Duodenal mucosa (tissue), 2 donors: ENCODE results near the gene SMAD6.

Experiments used
- H3K27ac ChIP-seq: one replicate; pipeline ENCODE4 v1.7.0; 2013; ENCODE audit warnings: low read depth, low read length
- H3K27me3 ChIP-seq, 2 donors: one replicate each; pipeline ENCODE4 v1.7.0; 2013; ENCODE audit warnings: low read length in 2 of 2, control low read depth in 1 of 2; ENCODE audit not compliant: insufficient read depth in 2 of 2, control insufficient read depth in 1 of 2
- H3K36me3 ChIP-seq, 2 donors: one replicate each; pipeline ENCODE4 v1.7.0; 2013; ENCODE audit warnings: low read length in 2 of 2, control low read depth in 1 of 2; ENCODE audit not compliant: insufficient read depth in 2 of 2, control insufficient read depth in 1 of 2
- H3K4me1 ChIP-seq, 2 donors: one replicate each; pipeline ENCODE4 v1.7.0; 2013; ENCODE audit warnings: low read length in 2 of 2, control low read depth in 1 of 2; ENCODE audit not compliant: insufficient read depth in 2 of 2, control insufficient read depth in 1 of 2
- H3K4me3 ChIP-seq, 2 donors: one replicate each; pipeline ENCODE4 v1.7.0; 2013; ENCODE audit warnings: low read length in 2 of 2, low read depth in 1 of 2
- H3K9ac ChIP-seq, 2 donors: one replicate each; pipeline ENCODE4 v1.7.0; 2013; ENCODE audit warnings: low read length in 2 of 2, low read depth in 1 of 2
- H3K9me3 ChIP-seq, 2 donors: one replicate each; pipeline ENCODE4 v1.7.0; 2013; ENCODE audit warnings: low read length in 2 of 2, control low read depth in 1 of 2; ENCODE audit not compliant: control insufficient read depth in 1 of 2

The SMAD6 gene

GRCh38 chr15:66739287-66739686 is 37.3 kb downstream of the SMAD6 start:
- H3K4me1 ChIP-seq: peaks cover 10 to 12% of the 10 kb centered on the region in 2 donors

GRCh38 chr15:66740802-66741201 is 38.8 kb downstream of the SMAD6 start:
- Histone ChIP-seq H3K36me3 (no peaks in the 10 kb centered on the region), H3K9me3 (no peaks in the 10 kb centered on the region), H3K4me3 (no peak overlapping the region), H3K9ac (no peak overlapping the region), H3K27ac (no peak overlapping the region), H3K4me1 (peaks cover 21 to 23% of the 10 kb centered on the region in 2 donors), H3K27me3 (no peaks in the 10 kb centered on the region)

More at GRCh38 chr15:66739287-66739686, 37.3 kb downstream of the SMAD6 start:
- Histone ChIP-seq H3K27ac (no peak overlapping the region), H3K4me3 (no peak overlapping the region), H3K9ac (no peak overlapping the region), H3K9me3 (no peaks in the 10 kb centered on the region), H3K36me3 (no peaks in the 10 kb centered on the region), H3K27me3 (no peaks in the 10 kb centered on the region)

- H3K27ac ChIP-seq: no peak overlapping the region
These were observed 39.6 kb downstream of the SMAD6 start for GRCh38 chr15:66741646-66742045.

GRCh38 chr15:66742286-66742685 is 40.2 kb downstream of the SMAD6 start:
- Histone ChIP-seq H3K9me3 (no peaks in the 10 kb centered on the region), H3K4me1 (peaks cover 24 to 26% of the 10 kb centered on the region in 2 donors), H3K27ac (no peak overlapping the region), H3K4me3 (no peak overlapping the region), H3K27me3 (no peaks in the 10 kb centered on the region), H3K36me3 (no peaks in the 10 kb centered on the region), H3K9ac (no peak overlapping the region)

More at GRCh38 chr15:66741646-66742045, 39.6 kb downstream of the SMAD6 start:
- peaks cover 24 to 26% of the 10 kb centered on the region in 2 donors for H3K4me1 ChIP-seq
- H3K9me3 ChIP-seq: no peaks in the 10 kb centered on the region
- no peak overlapping the region for H3K9ac ChIP-seq
- no peaks in the 10 kb centered on the region for H3K36me3 ChIP-seq
- no peak overlapping the region for H3K4me3 ChIP-seq
- no peaks in the 10 kb centered on the region for H3K27me3 ChIP-seq

GRCh38 chr15:66743204-66743603 is 41.2 kb downstream of the SMAD6 start:
- Histone ChIP-seq H3K27me3 (no peaks in the 10 kb centered on the region), H3K27ac (no peak overlapping the region), H3K4me3 (no peak overlapping the region), H3K4me1 (peaks cover 27 to 33% of the 10 kb centered on the region in 2 donors), H3K9ac (no peak overlapping the region), H3K36me3 (no peaks in the 10 kb centered on the region), H3K9me3 (no peaks in the 10 kb centered on the region)

GRCh38 chr15:66743703-66744536 is 41.9 kb downstream of the SMAD6 start:
- Histone ChIP-seq H3K4me3 (peak overlapping the region in 1 of 2 donors; percentile 10), H3K9me3 (no peaks in the 10 kb centered on the region), H3K27me3 (no peaks in the 10 kb centered on the region), H3K27ac (no peak overlapping the region), H3K4me1 (peaks cover 27 to 33% of the 10 kb centered on the region in 2 donors), H3K36me3 (no peaks in the 10 kb centered on the region), H3K9ac (no peak overlapping the region)

GRCh38 chr15:66744610-66745279 is 42.7 kb downstream of the SMAD6 start:
- Histone ChIP-seq H3K36me3 (no peaks in the 10 kb centered on the region), H3K9me3 (no peaks in the 10 kb centered on the region), H3K27me3 (no peaks in the 10 kb centered on the region), H3K4me3 (peak overlapping the region in 1 of 2 donors; percentile 10), H3K27ac (no peak overlapping the region), H3K9ac (no peak overlapping the region), H3K4me1 (peaks cover 27 to 33% of the 10 kb centered on the region in 2 donors)

GRCh38 chr15:66745530-66746230 is 43.6 kb downstream of the SMAD6 start:
- Histone ChIP-seq H3K4me3 (no peak overlapping the region), H3K9me3 (no peaks in the 10 kb centered on the region), H3K27me3 (no peaks in the 10 kb centered on the region), H3K4me1 (peaks cover 25 to 27% of the 10 kb centered on the region in 2 donors), H3K27ac (no peak overlapping the region), H3K9ac (no peak overlapping the region), H3K36me3 (no peaks in the 10 kb centered on the region)

- H3K4me1 ChIP-seq: peaks cover 25 to 31% of the 10 kb centered on the region in 2 donors
- H3K27me3 ChIP-seq: no peaks in the 10 kb centered on the region
- H3K9ac ChIP-seq: no peak overlapping the region
- no peak overlapping the region for H3K27ac ChIP-seq
- H3K36me3 ChIP-seq: peaks cover 0 to under 1% of the 10 kb centered on the region in 2 donors
- H3K9me3 ChIP-seq: no peaks in the 10 kb centered on the region
- H3K4me3 ChIP-seq: no peak overlapping the region
These were observed 44.2 kb downstream of the SMAD6 start for GRCh38 chr15:66746231-66746605.

GRCh38 chr15:66747223-66747622 is 45.2 kb downstream of the SMAD6 start:
- Histone ChIP-seq H3K27me3 (no peaks in the 10 kb centered on the region), H3K9me3 (no peaks in the 10 kb centered on the region), H3K4me1 (peaks cover 30 to 35% of the 10 kb centered on the region in 2 donors), H3K27ac (no peak overlapping the region), H3K9ac (no peak overlapping the region), H3K4me3 (no peak overlapping the region), H3K36me3 (peaks cover 0 to 4% of the 10 kb centered on the region in 2 donors)
